Neutrophil (primary cell): Measurements from ENCODE around the gene DDX6.

Experiments used
- H3K27ac ChIP-seq: fragments of 200-600 bp; sonication (generic); 2 replicates; pipeline ENCODE4 v1.5.1; 2016; ENCODE audit warnings: mild to moderate bottlenecking, moderate library complexity
- H3K27me3 ChIP-seq: fragments of 200-600 bp; sonication (generic); 2 replicates; pipeline ENCODE4 v1.6.0; 2016; ENCODE audit warnings: mild to moderate bottlenecking
- H3K36me3 ChIP-seq: fragments of 200-600 bp; sonication (generic); 2 replicates; pipeline ENCODE4 v1.5.1; 2017
- H3K4me1 ChIP-seq, 2 experiments: fragments of 200-600 bp in 1 of 2; sonication (generic) in 1 of 2; 1 replicate in 1 of 2; 2 replicates in 1 of 2; pipeline versions ENCODE4 v1.5.1 to v1.6.1; 2013 to 2016; ENCODE audit warnings: low read depth in 1 of 2, low read length in 1 of 2, mild to moderate bottlenecking in 1 of 2, moderate library complexity in 1 of 2; ENCODE audit not compliant: control insufficient read depth in 1 of 2, insufficient read depth in 1 of 2
- H3K4me3 ChIP-seq, 2 experiments: fragments of 200-600 bp in 1 of 2; sonication (generic) in 1 of 2; 1 replicate in 1 of 2; 2 replicates in 1 of 2; pipeline ENCODE4 v1.5.1; 2013 to 2016; ENCODE audit warnings: low read depth in 1 of 2, low read length in 1 of 2, mild to moderate bottlenecking in 1 of 2, moderate library complexity in 1 of 2
- H3K9me3 ChIP-seq: fragments of 200-600 bp; sonication (generic); 2 replicates; pipeline ENCODE4 v1.5.1; 2016
- CTCF ChIP-seq: fragments of 200-600 bp; sonication (generic); IDR thresholded peaks from 2 replicates; pipeline ENCODE4 v1.5.1; 2016; ENCODE audit warnings: antibody characterized with exemption

Gene DDX6

GRCh38 chr11:118708296-118708695, 82.7 kb downstream of the DDX6 start:
- Histone ChIP-seq H3K4me3 (no peak overlapping the region), H3K4me1 (no peaks in the 10 kb centered on the region), H3K36me3 (no peaks in the 10 kb centered on the region), H3K9me3 (no peaks in the 10 kb centered on the region), H3K27me3 (peaks cover 50% of the 10 kb centered on the region), H3K27ac (no peak overlapping the region)
- TF ChIP-seq CTCF, result no peak

- no peaks in the 10 kb centered on the region for H3K36me3 ChIP-seq
- H3K27ac ChIP-seq, result no peak overlapping the region
- no peak overlapping the region for H3K4me3 ChIP-seq
- no peaks in the 10 kb centered on the region for H3K4me1 ChIP-seq
- H3K27me3 ChIP-seq, result peaks cover 50% of the 10 kb centered on the region
- TF ChIP-seq CTCF, result no peak
- H3K9me3 ChIP-seq, result no peaks in the 10 kb centered on the region
Observed at GRCh38 chr11:118706546-118706825, 84.5 kb downstream of the DDX6 start.

DNA sequence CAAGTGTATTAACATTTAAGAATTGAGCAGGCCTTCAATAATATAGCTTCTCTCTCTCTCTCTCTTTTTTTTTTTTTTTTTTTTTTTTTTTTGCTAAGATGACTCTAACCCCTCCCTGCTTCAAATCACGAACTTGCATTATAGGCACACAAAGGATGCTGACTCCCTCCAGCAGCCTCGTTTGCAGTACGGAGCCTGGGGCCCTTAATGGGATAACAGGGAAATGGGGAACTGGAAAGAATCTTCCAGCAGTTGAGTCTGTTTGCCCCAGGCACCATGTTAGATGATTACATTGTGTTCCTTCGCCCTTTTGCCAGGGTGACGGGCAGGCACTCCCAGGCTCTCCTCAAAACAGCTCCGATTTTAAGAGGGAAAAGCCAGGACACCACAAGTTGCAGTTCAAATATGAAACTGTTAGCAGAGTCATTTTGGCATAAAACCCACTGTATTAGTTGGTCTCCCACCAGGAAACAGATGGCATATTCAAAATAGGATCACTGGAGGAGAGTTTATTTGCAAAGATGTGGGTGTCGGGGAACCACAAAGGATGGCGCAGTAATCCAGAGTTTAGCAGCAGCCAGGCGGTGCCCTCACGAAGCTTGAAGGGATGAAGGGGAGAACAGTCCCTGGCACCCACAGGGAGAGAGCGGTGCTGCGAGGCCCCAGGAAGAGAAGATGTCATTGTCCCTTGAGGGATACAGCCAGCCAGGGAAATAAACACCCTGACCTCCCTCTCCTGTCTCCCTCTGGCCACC, 85.0 kb downstream of the DDX6 start:
- Histone ChIP-seq H3K27ac (no peak overlapping the region), H3K9me3 (no peaks in the 10 kb centered on the region), H3K4me1 (no peaks in the 10 kb centered on the region), H3K27me3 (peaks cover 50% of the 10 kb centered on the region), H3K4me3 (no peak overlapping the region), H3K36me3 (no peaks in the 10 kb centered on the region)
- TF ChIP-seq CTCF, result no peak

DNA sequence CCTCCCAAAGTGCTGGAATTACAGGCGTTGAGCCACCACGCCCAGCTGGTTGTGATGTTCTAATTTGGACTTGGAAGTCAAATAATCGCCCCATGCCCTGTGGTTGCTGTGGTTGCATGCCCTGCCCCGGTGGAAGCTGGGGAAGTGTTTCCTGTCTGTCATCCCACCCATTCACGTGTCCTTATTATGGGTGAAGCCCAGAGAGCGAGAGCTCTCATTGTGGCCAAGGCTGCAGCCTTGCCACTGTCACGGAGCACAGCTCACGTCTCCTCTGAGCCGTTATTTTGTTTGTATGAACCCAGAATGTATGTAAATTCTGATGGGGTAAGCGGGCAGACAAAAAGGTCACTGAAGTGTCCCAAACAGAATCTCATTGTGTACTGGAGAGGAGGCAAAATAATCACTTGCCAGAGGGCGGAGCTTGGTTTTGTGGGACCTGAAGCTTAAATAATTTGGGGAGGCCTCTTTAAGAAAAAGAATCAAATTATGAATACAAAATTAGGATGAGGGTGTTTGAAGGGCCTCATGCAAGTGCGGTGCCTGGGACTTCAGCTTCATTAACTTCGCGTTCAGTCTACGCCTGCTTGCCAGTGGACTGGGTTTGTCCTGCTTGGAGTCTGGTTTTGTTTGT, 85.7 kb downstream of the DDX6 start:
- H3K27ac ChIP-seq, result no peak overlapping the region
- no peak overlapping the region for H3K4me3 ChIP-seq
- peaks cover 50% of the 10 kb centered on the region for H3K27me3 ChIP-seq
- no peaks in the 10 kb centered on the region for H3K9me3 ChIP-seq
- TF ChIP-seq CTCF, result no peak
- no peaks in the 10 kb centered on the region for H3K4me1 ChIP-seq
- H3K36me3 ChIP-seq, result no peaks in the 10 kb centered on the region

DNA sequence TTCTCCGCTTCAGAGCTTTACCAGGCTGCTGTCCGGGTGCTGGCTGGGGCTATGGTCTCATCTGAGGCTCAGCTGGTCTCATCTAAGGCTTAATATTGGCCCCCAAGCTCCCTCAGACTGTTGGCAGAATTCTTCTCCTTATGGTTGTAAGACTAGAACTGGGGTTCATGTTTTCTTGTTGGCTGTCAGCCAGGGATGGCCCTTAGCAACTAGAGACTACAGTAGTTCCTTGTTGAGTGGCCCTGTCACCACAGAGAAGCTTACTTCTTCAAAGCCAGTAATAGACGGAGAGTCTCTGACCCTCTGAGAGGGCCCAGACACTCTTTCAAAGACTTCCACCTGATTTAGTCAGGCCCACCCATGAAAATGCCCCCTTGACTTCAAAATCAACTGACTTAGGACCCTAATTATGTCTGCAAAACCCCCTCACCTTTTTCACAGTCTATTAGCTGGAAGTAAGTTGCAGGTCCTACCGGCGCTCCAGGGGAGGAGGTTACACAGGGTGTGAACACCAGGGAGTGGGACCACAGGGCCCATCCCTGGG, 87.3 kb downstream of the DDX6 start:
- Histone ChIP-seq H3K9me3 (no peaks in the 10 kb centered on the region), H3K27me3 (peaks cover 43% of the 10 kb centered on the region), H3K27ac (no peak overlapping the region), H3K36me3 (no peaks in the 10 kb centered on the region), H3K4me1 (no peaks in the 10 kb centered on the region), H3K4me3 (no peak overlapping the region)
- TF ChIP-seq CTCF, result no peak
